ENCODE measurements around the gene DCST2.

DCST2 gene

DNA sequence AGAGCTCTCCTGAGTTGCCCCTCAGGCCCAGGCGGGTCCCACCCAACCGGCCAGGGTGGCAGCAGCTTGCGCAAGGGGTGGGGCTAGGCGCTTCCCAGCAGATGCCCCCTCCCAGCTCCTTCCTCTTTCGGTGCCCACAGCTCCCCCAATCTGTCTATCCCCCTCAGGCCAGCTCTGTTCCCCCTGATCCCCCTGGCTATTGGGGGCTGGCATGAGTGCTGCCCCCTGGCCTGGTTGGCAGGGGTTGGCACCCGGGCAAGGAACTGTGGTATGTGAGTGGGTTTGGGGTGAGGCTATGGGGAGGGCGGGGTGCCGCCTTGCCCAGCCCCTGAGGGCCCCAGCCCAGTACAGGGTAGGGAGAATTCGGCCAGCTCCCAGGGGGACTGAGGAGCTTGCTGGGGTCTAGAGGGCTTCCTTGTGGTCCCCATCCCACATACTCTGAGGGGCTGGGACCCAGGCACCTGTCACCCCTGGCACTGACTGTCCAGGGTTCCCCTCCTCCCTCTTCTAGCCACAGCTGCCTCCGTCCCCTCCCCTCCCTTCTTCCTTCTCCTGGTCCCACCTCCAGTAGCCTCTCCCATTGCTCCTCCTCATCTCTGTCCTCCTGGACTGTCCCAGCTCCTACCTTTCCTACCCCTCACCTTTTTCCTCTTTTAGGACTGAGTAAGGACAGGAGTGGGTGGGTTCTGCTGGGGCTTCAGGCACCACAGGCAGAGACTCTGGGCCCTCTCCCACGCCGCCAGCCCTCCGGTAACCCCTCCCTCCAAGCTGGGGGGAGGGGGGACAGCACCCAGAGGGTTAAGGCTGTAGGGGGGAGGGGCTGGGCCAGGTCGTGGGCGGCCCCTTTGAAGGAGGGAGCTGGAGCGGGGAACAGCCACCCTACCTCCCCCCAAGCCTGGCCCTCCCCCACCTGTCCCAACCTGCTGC is 25.3 kb downstream of the DCST2 start:
- no peak for DNase-seq

DNA sequence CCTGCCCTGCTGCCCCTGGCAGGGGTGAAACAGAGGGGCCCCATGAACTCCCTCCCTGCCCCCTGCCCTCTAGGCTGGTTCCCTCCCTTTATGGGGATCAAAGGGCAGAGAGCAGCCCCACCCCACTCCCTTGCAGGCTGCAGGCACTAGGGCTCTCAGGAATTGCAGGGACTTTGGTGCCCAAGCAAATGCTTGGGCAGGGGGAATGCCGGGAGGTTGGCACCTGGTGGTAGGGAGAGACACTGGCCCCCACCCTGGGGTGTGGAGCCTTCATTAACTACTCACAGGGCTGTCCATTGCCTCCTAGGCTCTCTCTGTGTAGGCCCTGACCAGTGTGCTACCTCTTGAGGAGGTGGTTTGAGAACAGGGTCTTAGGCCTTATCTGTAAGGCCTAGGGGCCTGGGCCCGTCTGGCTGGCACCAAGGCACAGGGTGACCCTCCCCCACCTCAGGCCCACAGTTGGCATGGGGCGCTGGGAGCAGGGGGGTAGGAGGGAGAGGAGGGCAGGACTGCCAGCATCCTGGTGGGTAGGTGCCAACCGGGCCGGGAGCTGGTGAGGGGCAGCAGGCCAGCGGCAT is 26.2 kb downstream of the DCST2 start:
- no peak for DNase-seq

DNA sequence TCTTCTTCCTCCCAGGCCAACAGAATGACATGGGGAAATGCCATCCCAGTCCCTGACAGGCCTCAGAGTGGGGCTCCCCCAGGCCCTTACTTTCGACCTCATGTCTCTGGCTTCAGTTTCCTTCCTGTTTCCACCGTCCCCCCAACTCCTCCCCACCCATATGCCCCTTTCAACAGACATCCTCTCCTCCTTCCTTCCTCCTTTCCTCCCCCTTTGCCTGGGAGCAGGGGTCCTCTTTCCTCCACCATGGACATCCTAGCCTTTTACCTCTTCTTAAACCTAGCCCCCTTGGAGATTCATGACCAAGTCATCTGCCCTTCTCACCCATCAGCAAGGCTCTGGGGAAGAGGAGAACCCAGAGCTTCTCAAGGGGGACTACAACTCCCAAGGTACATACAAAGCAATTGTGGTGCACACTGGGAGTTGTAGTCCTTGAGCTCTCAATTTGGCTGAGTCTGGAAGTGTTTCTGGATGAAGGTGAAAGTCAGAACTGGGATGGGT is 26.9 kb downstream of the DCST2 start:
- no peak for DNase-seq

GRCh38 chr1:155005076-155006011 is 28.2 kb downstream of the DCST2 start:
- DNase-seq: no peak

DNA sequence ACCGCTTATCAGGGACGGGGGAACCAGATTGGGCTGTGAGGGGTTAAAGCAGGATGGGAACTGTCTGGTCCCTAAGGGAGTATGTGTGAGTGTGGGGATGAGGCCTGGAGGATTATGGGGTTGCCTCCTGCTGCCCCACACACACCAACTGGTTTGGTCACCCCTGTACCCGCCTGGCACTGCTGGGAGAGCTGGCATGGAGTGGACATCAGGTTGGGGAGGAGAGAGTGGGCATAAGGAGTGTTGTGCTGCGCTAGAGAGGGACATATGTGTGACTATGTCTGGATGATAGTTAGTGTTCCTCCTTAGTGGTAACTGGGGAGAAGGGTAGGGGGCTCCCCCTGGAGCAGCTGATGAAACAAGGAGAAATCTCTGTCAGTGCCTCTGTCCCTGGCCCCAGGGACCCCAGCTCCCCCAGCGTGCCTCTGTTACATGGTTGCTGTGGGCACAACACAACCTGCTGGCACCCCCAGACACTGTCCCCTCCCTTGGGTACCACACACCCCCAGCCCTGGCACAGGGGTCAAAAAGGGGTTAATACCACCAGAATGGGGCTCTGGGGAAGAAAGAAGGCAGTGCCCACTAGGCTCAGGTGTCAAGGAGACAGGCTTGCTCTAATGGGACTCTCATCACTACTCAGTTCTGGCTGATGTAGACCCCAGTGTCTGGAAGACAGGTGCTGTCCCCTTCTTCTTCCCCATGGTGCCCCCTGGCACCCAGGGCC is 29.1 kb downstream of the DCST2 start:
- DNase-seq: no peak

DNA sequence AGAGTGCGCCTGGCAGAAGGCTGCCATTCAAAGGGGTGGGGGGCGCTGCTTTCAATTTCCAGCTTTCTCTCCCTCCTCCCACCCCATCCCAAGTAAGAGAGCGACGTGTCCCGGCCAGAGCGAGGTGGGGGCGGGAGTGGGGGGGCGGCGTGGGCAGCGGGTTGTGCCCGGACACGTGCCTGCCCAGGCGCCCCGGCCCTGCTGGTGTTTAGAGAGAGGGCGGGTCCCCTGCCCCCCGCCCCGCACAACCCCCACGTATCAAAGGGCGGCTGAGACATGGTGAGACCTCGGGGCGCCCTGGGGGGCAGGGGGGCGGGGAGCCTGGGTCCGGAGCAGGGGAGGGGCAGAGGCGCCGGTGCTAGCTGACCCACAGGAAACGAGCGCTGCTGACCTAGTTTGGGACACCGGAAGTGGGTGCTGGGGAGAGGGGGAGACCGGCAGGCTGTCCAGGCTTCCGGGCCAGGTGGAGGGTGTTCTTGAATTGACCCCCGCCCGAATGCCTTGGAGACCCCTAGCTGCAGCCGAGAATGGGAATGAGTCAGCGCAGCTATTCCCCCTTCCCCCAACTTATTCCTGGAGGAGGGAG is 29.7 kb downstream of the DCST2 start:
- DNase-seq: peak; percentile 30

DNA sequence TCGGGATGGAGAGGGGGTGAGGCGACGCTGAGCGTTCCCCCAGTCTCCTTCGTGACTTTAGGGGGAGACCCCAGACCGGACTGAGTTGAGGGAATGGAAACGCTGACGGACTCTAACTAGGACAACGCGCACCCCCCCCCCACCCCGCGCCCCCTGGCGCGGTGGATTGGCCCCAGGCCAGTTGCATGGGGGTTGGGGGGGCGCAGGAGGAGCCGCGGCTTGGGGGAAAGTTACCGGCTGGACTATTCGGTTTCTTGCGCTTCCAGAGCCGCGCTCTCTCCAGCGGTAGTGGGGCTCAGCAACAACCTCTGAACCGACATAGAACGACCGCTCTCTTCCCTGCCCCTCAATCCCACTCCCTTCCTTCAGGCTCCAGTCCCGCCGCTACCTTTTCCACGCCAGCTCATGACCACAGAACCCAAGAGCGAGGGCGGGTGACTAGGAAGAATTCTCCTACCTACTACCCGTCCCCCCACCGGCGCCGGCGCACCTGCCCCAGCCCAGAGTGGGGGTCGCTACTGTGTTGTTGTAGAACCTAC is 30.3 kb downstream of the DCST2 start:
- no peak for DNase-seq

DNA sequence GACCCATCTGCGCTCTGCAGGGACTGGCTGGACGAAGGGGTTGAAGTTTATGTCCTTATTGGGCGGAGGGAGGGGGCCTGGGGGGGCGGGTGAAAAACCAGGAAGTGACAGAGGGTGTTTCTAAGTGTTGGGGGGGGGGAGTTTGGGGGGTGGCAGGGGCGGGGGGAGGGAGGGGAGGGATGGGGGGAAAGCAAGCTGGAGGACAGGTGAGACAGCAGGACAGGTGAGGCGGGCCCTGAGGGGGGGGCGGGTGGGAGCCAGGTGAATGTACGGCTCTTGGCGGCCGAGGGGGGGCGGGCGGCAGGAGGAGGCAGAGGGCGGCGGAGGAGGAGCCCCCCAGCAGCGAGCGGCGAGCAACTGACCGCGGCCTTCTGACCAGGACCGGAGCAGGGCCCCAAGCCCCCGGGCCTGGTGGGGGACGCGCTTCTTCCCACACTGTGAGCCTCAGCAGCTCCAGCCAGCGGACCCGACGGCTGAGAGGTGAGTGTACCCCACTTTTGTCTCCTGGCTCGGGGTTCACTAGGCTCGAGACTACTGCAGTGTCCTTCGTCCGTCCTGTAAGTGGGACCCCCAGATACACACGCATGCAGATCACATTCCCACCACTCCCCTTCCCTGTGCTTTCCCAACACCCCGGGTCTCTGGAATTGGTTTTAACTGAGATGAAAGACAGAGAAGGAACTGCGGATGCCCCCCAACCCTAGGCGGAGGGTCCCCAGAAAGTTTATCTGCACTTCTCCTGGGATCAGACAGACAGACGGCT is 30.9 kb downstream of the DCST2 start, which contains the start of gene ZBTB7B:
ZBTB7B (plus strand) TSS at position 339 of the 763 bp plus-strand sequence. CDS start 11,859 bp downstream, outside the sequence.
- DNase-seq: no peak

DNA sequence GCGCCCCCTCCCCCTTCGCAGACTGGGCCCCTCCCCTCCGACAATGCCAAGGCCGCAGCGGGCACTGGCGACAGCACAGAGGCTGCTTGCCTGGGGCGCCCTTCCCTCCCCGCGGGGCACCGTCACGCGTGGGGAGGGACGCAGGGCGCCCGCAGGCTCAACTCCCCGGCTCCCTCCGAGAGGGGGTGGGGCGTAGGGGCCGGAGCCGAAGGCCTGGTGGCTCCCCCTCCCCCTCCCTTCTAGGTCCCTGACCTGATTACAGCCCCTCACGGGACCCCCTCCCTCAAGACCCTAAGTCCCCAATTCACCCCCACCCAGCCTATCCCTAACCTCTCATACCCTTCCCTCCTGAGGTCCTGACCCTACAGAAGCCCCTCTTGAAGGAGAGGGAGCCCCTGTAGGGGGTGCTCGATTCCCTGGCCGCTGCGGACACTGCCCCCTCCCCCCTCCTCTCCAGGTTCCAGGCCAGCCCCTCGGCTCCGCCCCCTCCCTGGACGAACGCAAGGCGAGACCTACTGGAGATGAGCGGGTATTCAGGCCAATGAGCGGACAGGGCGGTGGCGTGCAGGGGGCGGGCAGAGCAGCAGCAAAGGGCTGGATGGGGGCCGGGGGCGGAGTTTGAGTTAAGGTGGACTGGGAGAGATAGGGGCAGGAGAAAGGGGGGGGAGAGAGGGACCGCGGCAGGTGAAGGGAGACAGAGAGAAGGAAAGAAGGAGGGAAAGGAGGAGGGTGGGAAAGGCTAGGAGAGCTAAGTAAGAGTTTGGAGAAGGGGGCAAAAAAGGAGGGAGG is 31.7 kb downstream of the DCST2 start:
- peak; percentile 99 for DNase-seq

GRCh38 chr1:155001425-155001674 is 32.2 kb downstream of the DCST2 start:
- no peak for DNase-seq

DNA sequence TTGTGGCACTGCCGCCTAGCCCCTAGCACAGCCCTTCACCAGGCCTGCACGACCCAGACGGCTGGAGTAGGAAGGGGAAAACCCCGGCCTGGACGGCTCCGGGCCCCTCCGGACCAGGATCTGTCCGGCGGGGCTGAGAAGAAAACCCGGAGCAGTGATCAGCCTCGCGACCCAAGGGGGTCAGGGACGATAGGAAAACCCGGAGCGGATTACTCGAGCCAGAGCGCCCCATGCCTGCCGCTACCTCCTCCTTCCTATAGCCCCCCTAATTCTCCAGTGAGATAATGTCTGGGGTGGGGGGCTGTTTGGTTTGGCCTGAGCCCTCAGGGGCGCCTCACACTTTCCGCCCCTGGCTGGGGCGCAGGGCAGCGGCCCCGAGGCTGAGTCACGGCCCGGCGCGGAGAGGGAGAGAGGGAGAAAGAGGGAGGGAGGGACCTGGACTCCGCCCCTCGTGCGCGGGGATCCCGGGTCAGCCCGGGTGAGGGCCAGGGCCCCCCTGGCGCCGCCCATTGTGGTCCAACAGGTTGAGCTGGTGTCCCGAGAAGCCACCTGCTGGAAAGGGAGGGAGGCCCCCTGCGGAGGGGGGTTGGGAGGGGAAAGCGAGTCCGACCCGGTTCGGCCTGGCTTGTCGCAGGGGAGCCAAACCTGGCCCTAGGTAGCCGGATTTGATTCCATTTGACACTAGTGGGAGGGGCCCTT is 32.7 kb downstream of the DCST2 start:
- peak; percentile 96 for DNase-seq

DNA sequence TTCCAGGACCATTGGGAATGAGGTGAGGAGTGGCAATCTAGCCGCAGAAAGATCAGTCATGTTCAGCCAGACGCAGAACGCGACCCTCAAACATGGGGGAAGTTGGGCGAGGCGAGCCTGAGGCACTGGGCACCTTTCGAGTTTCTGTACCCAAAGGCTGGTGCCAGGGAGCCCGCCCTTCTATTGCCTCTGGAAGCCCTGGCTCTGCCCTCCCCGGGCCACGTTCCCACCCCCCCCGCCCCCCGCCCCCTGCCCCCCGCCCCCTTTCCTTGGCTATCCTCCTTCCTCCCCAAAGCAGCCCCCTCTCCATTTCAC is 33.2 kb downstream of the DCST2 start:
- no peak for DNase-seq

DNA sequence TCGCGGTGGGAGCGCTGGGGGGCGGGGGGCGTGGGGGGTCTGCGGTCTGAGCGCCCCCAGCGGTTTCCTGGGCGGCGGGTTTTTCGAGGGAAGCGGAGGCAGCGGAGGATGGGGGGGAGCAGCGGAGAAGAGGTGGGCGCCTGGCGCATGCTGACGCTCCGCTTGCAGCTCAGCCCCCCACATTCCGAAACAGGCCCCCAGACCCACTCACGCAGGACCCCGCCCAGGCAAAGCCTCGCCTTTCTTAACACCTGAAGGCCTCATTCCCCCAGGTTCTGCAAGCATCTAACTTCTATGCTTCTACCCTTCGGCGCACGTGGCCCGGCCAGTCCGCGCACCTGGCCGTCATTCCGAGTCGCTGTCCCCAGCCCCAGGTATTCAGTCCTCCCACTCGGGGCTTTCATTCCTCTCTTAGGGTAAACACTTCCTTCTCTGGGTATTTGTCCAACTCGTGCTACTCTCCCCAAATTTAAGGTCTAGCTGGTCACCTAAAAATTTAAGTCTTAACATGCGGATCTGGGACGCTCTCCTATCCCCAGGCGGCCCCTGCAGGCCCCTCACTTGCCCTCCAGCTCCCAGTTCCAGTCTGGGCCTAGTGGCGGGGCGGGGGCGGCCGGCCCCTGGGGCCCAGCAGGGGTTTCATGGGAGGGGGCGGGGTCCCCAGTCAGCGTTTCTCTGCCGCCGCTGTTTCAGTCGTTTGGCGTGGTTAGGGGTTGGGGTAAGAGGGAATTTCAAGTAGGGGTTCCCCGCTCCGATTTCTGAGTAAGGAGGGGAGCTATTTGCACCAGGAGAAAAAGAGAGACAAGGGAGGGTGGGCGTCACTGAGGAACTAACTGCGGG is 33.8 kb downstream of the DCST2 start:
- DNase-seq: peak; percentile 52

GRCh38 chr1:154998818-154999570 is 34.6 kb downstream of the DCST2 start:
- peak; percentile 54 for DNase-seq

DNA sequence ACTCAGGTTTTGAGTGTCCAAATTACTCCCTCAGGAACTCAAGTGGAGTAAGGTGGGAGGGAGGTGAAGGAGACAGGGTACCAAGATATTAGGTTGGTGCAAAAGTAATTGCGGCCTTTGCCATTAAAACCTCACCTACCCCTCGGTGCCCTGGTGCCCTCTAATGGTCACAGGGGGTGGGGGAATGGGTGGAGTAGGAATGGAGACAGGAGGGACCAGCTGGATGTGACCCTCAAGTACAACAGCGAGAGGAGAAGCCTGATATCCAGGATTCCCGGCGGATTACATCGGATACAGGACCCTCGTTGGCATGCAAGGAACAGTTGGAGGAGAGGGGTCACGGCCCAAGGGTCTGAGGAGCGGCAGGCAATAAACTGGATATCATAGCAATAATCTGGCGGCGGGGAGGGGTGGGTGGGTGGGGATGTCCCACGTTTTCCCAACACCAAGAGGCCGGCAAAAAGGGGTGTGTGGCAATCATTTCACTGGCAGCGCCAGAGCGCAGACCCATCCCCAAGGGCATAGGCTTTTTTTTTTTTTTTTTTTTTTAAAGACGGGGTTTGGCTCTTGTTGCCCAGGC is 35.3 kb downstream of the DCST2 start:
- no peak for DNase-seq

DNA sequence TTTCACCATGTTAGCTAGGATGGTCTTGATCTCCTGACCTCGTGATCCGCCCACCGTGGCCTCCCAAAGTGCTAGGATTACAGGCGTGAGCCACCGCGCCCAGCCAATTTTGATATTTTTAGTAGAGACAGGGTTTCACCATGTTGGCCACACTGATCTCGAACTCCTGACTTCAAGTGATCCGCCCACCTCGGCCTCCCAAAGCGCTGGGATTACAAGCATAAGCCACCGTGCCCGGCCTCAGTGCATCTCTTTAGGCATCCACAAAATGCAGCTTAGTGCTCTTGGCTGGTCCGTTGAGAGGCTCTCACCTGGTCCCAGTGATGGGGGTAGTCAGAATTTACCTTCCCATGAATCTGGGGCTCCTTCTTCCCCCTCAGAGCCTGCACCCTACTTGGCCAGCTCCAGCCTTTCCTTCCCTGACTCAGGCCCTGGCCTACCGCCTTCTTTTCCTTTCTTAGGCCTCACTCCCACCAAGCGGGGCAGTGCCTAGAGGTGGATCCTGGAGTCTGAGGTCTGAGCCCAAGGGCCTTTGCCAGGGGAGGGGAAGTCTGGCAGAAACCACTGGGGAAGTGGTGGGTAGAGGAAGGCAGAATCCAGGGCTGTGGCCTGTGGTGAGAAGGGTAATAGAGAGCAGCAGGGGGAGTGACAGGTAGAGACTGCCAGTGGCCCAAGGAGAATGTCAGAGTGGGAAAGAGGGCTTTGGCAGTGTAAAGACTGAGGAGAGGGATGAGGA is 36.4 kb downstream of the DCST2 start:
- DNase-seq: no peak
